Ascending aorta (tissue), 2 donors: Measurements from ENCODE around the gene ARMC2. TPM values are rescaled to one million over a fixed set of nuclear protein-coding genes. Genes with fewer than 3 reads are reported as not detected.
"Not testable (repeated sequence)": the region's sequence is repeated elsewhere in the genome, so short reads cannot be mapped to it uniquely, and the experiment has no call there.

Source experiments
- DNase-seq, 2 donors: peaks; one replicate each; pipeline ENCODE4 v3.0.0-alpha.2; 2019; ENCODE audit warnings: low spot score in 2 of 2
- H3K27ac ChIP-seq, 2 donors: fragments of 200-600 bp; sonication (generic); one replicate each; pipeline ENCODE4 v1.5.1; 2016 to 2017; ENCODE audit warnings: mild to moderate bottlenecking in 1 of 2
- H3K27me3 ChIP-seq: fragments of 200-600 bp; sonication (generic); one replicate; pipeline ENCODE4 v1.5.1; 2017
- H3K36me3 ChIP-seq, 2 donors: fragments of 200-600 bp; sonication (generic); one replicate each; pipeline ENCODE4 v1.5.1; 2016
- H3K4me1 ChIP-seq, 2 donors: fragments of 200-600 bp; sonication (generic); one replicate each; pipeline ENCODE4 v1.5.1; 2016 to 2017; ENCODE audit warnings: mild to moderate bottlenecking in 1 of 2
- H3K4me3 ChIP-seq, 2 donors: fragments of 200-600 bp; sonication (generic); one replicate each; pipeline ENCODE4 v1.5.1; 2016 to 2017; ENCODE audit warnings: mild to moderate bottlenecking in 1 of 2
- H3K9me3 ChIP-seq, 2 donors: fragments of 200-600 bp; sonication (generic); one replicate each; pipeline ENCODE4 v1.5.1; 2016
- CTCF ChIP-seq, 3 experiments: fragments of 200-600 bp in 2 of 3; fragments of 450-650 bp in 1 of 3; sonication (generic) in 2 of 3; IDR thresholded peaks; one replicate each; pipeline ENCODE4 v1.5.1; 2016 to 2019; ENCODE audit warnings: antibody characterized with exemption in 3 of 3, mild to moderate bottlenecking in 1 of 3, moderate library complexity in 1 of 3
- intact Hi-C: fragments of 100-400 bp; cut with DNase I; formaldehyde crosslinking; loops from one replicate; pipeline ENCODE4 v1.15.1; 2023
- total RNA-seq: library from RNA; depleted of rRNA; stranded (reverse); fragments of >200 nt; gene quantifications from one replicate; pipeline ENCODE4 v1.1.0, GENCODE V29; 2016

The ARMC2 gene
- total RNA-seq, 1 donor from 2014 or later, result 0.11 TPM

GRCh38 chr6:108883172-108883571 is 35.0 kb downstream of the ARMC2 start:
- peaks cover 0 to 6% of the 10 kb centered on the region in 2 donors for H3K4me1 ChIP-seq
- H3K27me3 ChIP-seq, result no peaks in the 10 kb centered on the region
- H3K4me3 ChIP-seq, result no peak overlapping the region
- DNase-seq, result no peak
- H3K36me3 ChIP-seq, result peaks cover 0 to 2% of the 10 kb centered on the region in 2 donors
- H3K9me3 ChIP-seq, result no peaks in the 10 kb centered on the region
- no peak for TF ChIP-seq CTCF (IDR thresholded peaks at IDR 0.05)
- intact Hi-C loops, result no loop called here
- no peak overlapping the region for H3K27ac ChIP-seq

- intact Hi-C loops, result no loop called here
- no peak for TF ChIP-seq CTCF (IDR thresholded peaks at IDR 0.05)
- DNase-seq, result no peak
- Histone ChIP-seq H3K27ac (no peak overlapping the region), H3K4me3 (no peak overlapping the region), H3K36me3 (peaks cover 0 to 2% of the 10 kb centered on the region in 2 donors), H3K4me1 (no peaks in the 10 kb centered on the region), H3K9me3 (no peaks in the 10 kb centered on the region), H3K27me3 (no peaks in the 10 kb centered on the region)
Observed at GRCh38 chr6:108884211-108885059, 36.2 kb downstream of the ARMC2 start.

GRCh38 chr6:108888052-108888451 is 39.8 kb downstream of the ARMC2 start:
- intact Hi-C loops, result no loop called here
- Histone ChIP-seq H3K36me3 (no peaks in the 10 kb centered on the region), H3K27me3 (no peaks in the 10 kb centered on the region), H3K9me3 (no peaks in the 10 kb centered on the region), H3K27ac (no peak overlapping the region), H3K4me1 (peaks cover 0 to under 1% of the 10 kb centered on the region in 2 donors), H3K4me3 (no peak overlapping the region)
- DNase-seq, result no peak
- TF ChIP-seq CTCF (IDR thresholded peaks at IDR 0.05), result no peak

- H3K9me3 ChIP-seq, result no peaks in the 10 kb centered on the region
- no peak for DNase-seq
- no peaks in the 10 kb centered on the region for H3K36me3 ChIP-seq
- H3K27ac ChIP-seq, result no peak overlapping the region
- intact Hi-C loops, result no loop called here
- H3K4me3 ChIP-seq, result no peak overlapping the region
- TF ChIP-seq CTCF (IDR thresholded peaks at IDR 0.05), result no peak
- peaks cover 0 to 7% of the 10 kb centered on the region in 2 donors for H3K4me1 ChIP-seq
- H3K27me3 ChIP-seq, result no peaks in the 10 kb centered on the region
Observed at GRCh38 chr6:108888745-108889144, 40.5 kb downstream of the ARMC2 start.

GRCh38 chr6:108890898-108891297 is 42.7 kb downstream of the ARMC2 start:
- not testable (repeated sequence) for H3K27me3 ChIP-seq, DNase-seq, H3K4me3 ChIP-seq, H3K9me3 ChIP-seq, H3K36me3 ChIP-seq, H3K27ac ChIP-seq
- intact Hi-C loops, result loop anchor here (5.0 kb wide), 1 partner anchor 109 kb away; no protein-coding TSS in a partner anchor
- peaks cover 4 to 20% of the 10 kb centered on the region in 2 donors for H3K4me1 ChIP-seq

- DNase-seq, result no peak
- Histone ChIP-seq H3K27ac (peak overlapping the region; percentile 78 to 82), H3K4me1 (peaks cover 9 to 30% of the 10 kb centered on the region in 2 donors), H3K4me3 (no peak overlapping the region), H3K36me3 (no peaks in the 10 kb centered on the region), H3K27me3 (no peaks in the 10 kb centered on the region), H3K9me3 (no peaks in the 10 kb centered on the region)
- TF ChIP-seq CTCF (IDR thresholded peaks at IDR 0.05), result no peak
- intact Hi-C loops, result loop anchor here (5.0 kb wide), 4 partner anchors 52 to 338 kb away; no protein-coding TSS in a partner anchor
Observed at GRCh38 chr6:108895571-108895970, 47.3 kb downstream of the ARMC2 start.
